AG04450 (cell line): Measurements from ENCODE around the gene RNF151. TPM values are rescaled to one million over a fixed set of nuclear protein-coding genes. Genes with fewer than 3 reads are reported as not detected.

ENCODE experiments used
- CTCF ChIA-PET: fragments of 300-600, 350-600 bp; formaldehyde crosslinking; extraction: SDS; loops from one replicate; lab custom pipeline; 2022; ENCODE audit warnings: antibody characterized with exemption, inconsistent platforms; lab: Charles Lee
- POLR2A ChIA-PET: fragments of 350-600 bp; formaldehyde crosslinking; extraction: SDS; loops from one replicate; lab custom pipeline; 2021; ENCODE audit warnings: antibody characterized with exemption, inconsistent platforms; lab: Yijun Ruan, JAX
- DNase-seq: peaks from one replicate; pipeline ENCODE4 v3.0.0-alpha.2; 2011; ENCODE audit warnings: low read depth, low spot score
- H3K27ac ChIP-seq: one replicate; pipeline ENCODE4 v1.5.1; 2012; ENCODE audit warnings: low read depth, low read length, control low read depth
- H3K27me3 ChIP-seq: one replicate; pipeline ENCODE4 v1.6.0; 2012; ENCODE audit warnings: low read length; ENCODE audit not compliant: control insufficient read depth, insufficient read depth
- H3K4me3 ChIP-seq: 2 replicates; pipeline ENCODE4 v1.5.1; 2011; ENCODE audit warnings: mild to moderate bottlenecking, low read depth, low read length, control low read depth
- H3K9me3 ChIP-seq: 2 replicates; pipeline ENCODE4 v1.5.1; 2012; ENCODE audit warnings: low read length; ENCODE audit not compliant: control insufficient read depth, insufficient read depth
- CTCF ChIP-seq: IDR thresholded peaks from 2 replicates; pipeline ENCODE4 v1.5.1; 2011; ENCODE audit warnings: low read depth, low read length, control low read depth, inconsistent platforms
- polyA plus RNA-seq: library from polyadenylated mRNA; depleted of rRNA; stranded (reverse); fragments of >200 nt; gene quantifications from 2 replicates; pipeline ENCODE4 v1.2.3, GENCODE V29; 2011

Gene RNF151
- polyA plus RNA-seq, 1 experiment: not detected

- CTCF ChIA-PET: no interaction called here
- Histone ChIP-seq H3K9me3 (no peaks in the 10 kb centered on the region; the same call in 1 of the 2 replicates), H3K4me3 (peak overlapping the region; percentile 66), H3K27ac (no peak overlapping the region), H3K27me3 (no peaks in the 10 kb centered on the region)
- TF ChIP-seq CTCF: no peak
- DNase-seq: no peak
- POLR2A ChIA-PET: interaction anchor here (1.4 to 1.8 kb wide), 2 partner anchors 8 to 182 kb away, joined by 10 to 13 read pairs; partner anchors contain the start of genes RPS2 and TRAF7
Measured at GRCh38 chr16:1972490-1972877, 5.8 kb downstream of the RNF151 start.

DNA sequence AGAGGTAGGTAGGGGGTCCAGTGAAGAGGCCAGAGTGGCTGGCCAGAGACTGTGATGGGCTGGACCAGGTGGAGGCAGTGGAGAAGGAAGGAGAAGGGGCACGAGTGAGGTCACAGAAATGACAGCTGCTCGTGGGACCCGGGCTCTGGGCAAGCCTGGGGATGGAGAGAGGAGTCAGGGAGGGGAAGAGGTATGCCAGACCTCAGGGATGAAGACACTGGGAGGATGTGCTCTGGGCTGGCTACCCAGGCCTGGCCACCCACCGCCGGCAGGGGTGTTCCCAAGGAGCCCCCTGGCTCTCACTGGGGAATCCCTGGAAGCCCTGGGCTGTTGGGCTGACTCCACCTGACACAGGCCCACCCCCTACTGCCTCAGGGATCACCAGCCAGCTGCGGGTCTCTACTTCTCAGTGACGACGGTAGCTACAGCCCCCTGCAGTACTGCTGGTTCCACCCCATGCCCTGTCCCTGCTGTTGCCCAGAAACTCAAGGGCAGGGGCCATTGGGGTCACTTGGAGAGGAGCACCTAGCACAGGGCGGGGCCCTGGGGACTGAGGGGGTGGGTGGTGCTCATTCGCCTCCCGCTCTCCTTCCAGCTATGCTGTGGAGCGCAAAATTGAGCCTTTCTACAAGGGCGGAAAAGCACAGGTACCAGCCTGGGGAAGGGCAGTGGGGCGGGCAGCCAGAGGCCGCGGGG, 7.0 kb downstream of the RNF151 start:
- TF ChIP-seq CTCF: no peak
- Histone ChIP-seq H3K4me3 (no peak overlapping the region), H3K9me3 (peaks cover under 1% of the 10 kb centered on the region; the same call in 1 of the 2 replicates), H3K27me3 (no peaks in the 10 kb centered on the region), H3K27ac (no peak overlapping the region)
- CTCF ChIA-PET: no interaction called here
- no peak for DNase-seq
- POLR2A ChIA-PET: interaction anchor here (1.8 kb wide), 1 partner anchor 9 kb away, joined by 13 read pairs; the partner anchor contains the start of gene RPS2

GRCh38 chr16:1974157-1975070, 7.8 kb downstream of the RNF151 start:
- TF ChIP-seq CTCF: no peak
- CTCF ChIA-PET: no interaction called here

GRCh38 chr16:1975432-1976215, 9.0 kb downstream of the RNF151 start:
- H3K9me3 ChIP-seq: peaks cover 3% of the 10 kb centered on the region; the same call in 1 of the 2 replicates
- H3K27me3 ChIP-seq: peaks cover 14% of the 10 kb centered on the region
- no peak for TF ChIP-seq CTCF
- CTCF ChIA-PET: no interaction called here
- H3K4me3 ChIP-seq: no peak overlapping the region
- POLR2A ChIA-PET: interaction anchor here (1.2 kb wide), 1 partner anchor 11 kb away, joined by 4 read pairs; the partner anchor contains the start of gene RPS2
- DNase-seq: no peak
- H3K27ac ChIP-seq: no peak overlapping the region

More at GRCh38 chr16:1974157-1975070, 7.8 kb downstream of the RNF151 start:
- DNase-seq: no peak
- Histone ChIP-seq H3K27me3 (peaks cover 2% of the 10 kb centered on the region), H3K4me3 (no peak overlapping the region), H3K27ac (no peak overlapping the region), H3K9me3 (peaks cover 3% of the 10 kb centered on the region; the same call in 1 of the 2 replicates)
- POLR2A ChIA-PET: interaction anchor here (1.2 to 1.8 kb wide), 1 partner anchor 10 kb away, joined by 4 to 13 read pairs; the partner anchor contains the start of gene RPS2
